IMR-90 (cell line): ENCODE results near the gene HMGN2. TPM values are rescaled to one million over a fixed set of nuclear protein-coding genes. Genes with fewer than 3 reads are reported as not detected.

Experiments used
- ATAC-seq: fragments of 200-7000 bp; cut with Tn5 transposase; 2 replicates; pipeline ENCODE4 v1.9.1; 2020; ENCODE audit warnings: low read depth, mild to moderate bottlenecking, moderate library complexity
- BruUV-seq: library from RNA; stranded (reverse); fragments of 400-500 nt; replicated peaks from 2 replicates; lab custom pipeline; 2021; lab: Mats Ljungman, UMichigan
- CTCF ChIA-PET: fragments of 300-600 bp; formaldehyde crosslinking; extraction: SDS; loops from one replicate; lab custom pipeline; 2021; ENCODE audit warnings: antibody characterized with exemption; lab: Yijun Ruan, JAX
- POLR2A ChIA-PET: fragments of 300-600 bp; sonication (Branson Sonifier 250); formaldehyde crosslinking; loops from one replicate; lab custom pipeline; 2022; ENCODE audit warnings: antibody characterized with exemption; ENCODE audit not compliant: unreplicated experiment; lab: Charles Lee
- DNase-seq: peaks from one replicate; pipeline ENCODE4 v3.0.0; 2013
- H2AFZ ChIP-seq: replicated peaks from 2 replicates; pipeline ENCODE3; 2013; ENCODE audit warnings: low read length, mild to moderate bottlenecking; ENCODE audit not compliant: poor library complexity
- H2AK5ac ChIP-seq: 2 replicates; pipeline ENCODE4 v1.6.1; 2013; ENCODE audit warnings: low read depth, low read length, inconsistent platforms
- H2AK9ac ChIP-seq: replicated peaks from 2 replicates; pipeline ENCODE3; 2013; ENCODE audit warnings: mild to moderate bottlenecking, low read depth, low read length, moderate library complexity; ENCODE audit not compliant: poor library complexity
- H2BK120ac ChIP-seq: 2 replicates; pipeline ENCODE4 v1.6.1; 2013; ENCODE audit warnings: low read depth, low read length, inconsistent platforms
- H2BK15ac ChIP-seq: 3 replicates; pipeline ENCODE4 v1.6.1; 2013; ENCODE audit warnings: low read depth, low read length, inconsistent platforms
- H2BK20ac ChIP-seq: 2 replicates; pipeline ENCODE4 v1.6.1; 2013; ENCODE audit warnings: low read depth, mild to moderate bottlenecking, inconsistent platforms, low read length, moderate library complexity
- H2BK5ac ChIP-seq: 2 replicates; pipeline ENCODE4 v1.6.1; 2013; ENCODE audit warnings: mild to moderate bottlenecking, low read depth, low read length, inconsistent platforms; ENCODE audit not compliant: poor library complexity, severe bottlenecking
- H3K14ac ChIP-seq: replicated peaks from 2 replicates; pipeline ENCODE4 v1.6.1; 2013; ENCODE audit warnings: low read depth, low read length, inconsistent platforms
- H3K18ac ChIP-seq: 2 replicates; pipeline ENCODE4 v1.6.1; 2013; ENCODE audit warnings: low read depth, low read length, control low read depth
- H3K23ac ChIP-seq: 2 replicates; pipeline ENCODE4 v1.6.1; 2013; ENCODE audit warnings: low read depth, low read length, inconsistent platforms
- H3K27ac ChIP-seq: 2 replicates; pipeline ENCODE4 v1.5.1; 2013; ENCODE audit warnings: mild to moderate bottlenecking, control low read depth, low read length; ENCODE audit not compliant: insufficient read depth
- H3K27me3 ChIP-seq: 2 replicates; pipeline ENCODE4 v1.6.1; 2013; ENCODE audit warnings: low read length; ENCODE audit not compliant: control insufficient read depth, insufficient read depth
- H3K36me3 ChIP-seq: 2 replicates; pipeline ENCODE4 v1.6.1; 2013; ENCODE audit warnings: low read length, mixed read lengths; ENCODE audit not compliant: control insufficient read depth, insufficient read depth
- H3K4ac ChIP-seq: 2 replicates; pipeline ENCODE4 v1.6.1; 2013; ENCODE audit warnings: low read depth, low read length, inconsistent platforms
- H3K4me1 ChIP-seq: 2 replicates; pipeline ENCODE4 v1.6.1; 2013; ENCODE audit warnings: low read length, mixed read lengths; ENCODE audit not compliant: control insufficient read depth, insufficient read depth
- H3K4me2 ChIP-seq: 2 replicates; pipeline ENCODE4 v1.6.1; 2013; ENCODE audit warnings: low read depth, mild to moderate bottlenecking, control low read depth, low read length, moderate library complexity
- H3K4me3 ChIP-seq: 2 replicates; pipeline ENCODE4 v1.5.1; 2013; ENCODE audit warnings: low read depth, mild to moderate bottlenecking, control low read depth, low read length, moderate library complexity; ENCODE audit not compliant: insufficient read depth
- H3K56ac ChIP-seq: 2 replicates; pipeline ENCODE4 v1.6.1; 2013; ENCODE audit warnings: low read length, inconsistent platforms; ENCODE audit not compliant: insufficient read depth; ENCODE audit errors: extremely low read depth
- H3K79me1 ChIP-seq, 2 experiments: 2 replicates each; pipeline ENCODE4 v1.6.1; 2013; ENCODE audit warnings: low read length in 2 of 2, inconsistent platforms in 1 of 2, low read depth in 1 of 2
- H3K9ac ChIP-seq: 2 replicates; pipeline ENCODE4 v1.6.1; 2013; ENCODE audit warnings: low read depth, low read length, control low read depth
- H3K9me1 ChIP-seq: 2 replicates; pipeline ENCODE4 v1.6.1; 2013; ENCODE audit warnings: low read length, inconsistent platforms; ENCODE audit not compliant: insufficient read depth
- H3K9me3 ChIP-seq: 2 replicates; pipeline ENCODE4 v1.6.1; 2013; ENCODE audit warnings: low read length; ENCODE audit not compliant: control insufficient read depth, insufficient read depth
- H4K20me1 ChIP-seq: 2 replicates; pipeline ENCODE4 v1.6.1; 2013; ENCODE audit warnings: low read length, inconsistent platforms; ENCODE audit not compliant: insufficient read depth
- H4K5ac ChIP-seq: 2 replicates; pipeline ENCODE4 v1.6.1; 2013; ENCODE audit warnings: mild to moderate bottlenecking, low read depth, low read length, control low read depth
- H4K8ac ChIP-seq, 2 experiments: 2 replicates each; pipeline ENCODE4 v1.6.1; 2013; ENCODE audit warnings: low read depth in 2 of 2, low read length in 2 of 2, control low read depth in 1 of 2, inconsistent platforms in 1 of 2
- H4K91ac ChIP-seq: 2 replicates; pipeline ENCODE4 v1.6.1; 2013; ENCODE audit warnings: low read depth, low read length, inconsistent platforms; ENCODE audit not compliant: insufficient read depth
- BHLHE40 ChIP-seq: fragments of 150-350 bp; IDR thresholded peaks from 2 replicates; pipeline ENCODE4 v1.6.1; 2016; ENCODE audit warnings: mild to moderate bottlenecking, low read depth, low read length
- CEBPB ChIP-seq: IDR thresholded peaks from 2 replicates; pipeline ENCODE4 v1.6.1; 2012; ENCODE audit warnings: low read depth, low read length, improper control_type of control experiment
- CHD1 ChIP-seq: IDR thresholded peaks from 2 replicates; pipeline ENCODE4 v1.6.1; 2012; ENCODE audit warnings: low read depth, low read length, improper control_type of control experiment
- CTCF ChIP-seq: conservative IDR thresholded peaks from 2 replicates; pipeline ENCODE4 v1.5.1; 2012; ENCODE audit warnings: mild to moderate bottlenecking, low read depth, low read length, improper control_type of control experiment
- ELK1 ChIP-seq: fragments of 150-350 bp; IDR thresholded peaks from 2 replicates; pipeline ENCODE4 v1.6.1; 2016; ENCODE audit warnings: low read depth, mild to moderate bottlenecking, low read length, moderate library complexity, borderline replicate concordance
- FOS ChIP-seq: fragments of 150-350 bp; IDR thresholded peaks from 2 replicates; pipeline ENCODE4 v1.6.1; 2016; ENCODE audit warnings: low read depth, low read length
- MAFK ChIP-seq: IDR thresholded peaks from 2 replicates; pipeline ENCODE4 v1.6.1; 2012; ENCODE audit warnings: low read depth, low read length, improper control_type of control experiment
- MAZ ChIP-seq: IDR thresholded peaks from 2 replicates; pipeline ENCODE4 v1.6.1; 2012; ENCODE audit warnings: low read depth, mild to moderate bottlenecking, low read length, improper control_type of control experiment, moderate library complexity, borderline replicate concordance
- MXI1 ChIP-seq: IDR thresholded peaks from 2 replicates; pipeline ENCODE4 v1.6.1; 2012; ENCODE audit warnings: low read depth, mild to moderate bottlenecking, low read length, moderate library complexity, borderline replicate concordance
- NFE2L2 ChIP-seq: fragments of 150-350 bp; IDR thresholded peaks from 2 replicates; pipeline ENCODE4 v1.6.1; 2016; ENCODE audit warnings: low read depth, mild to moderate bottlenecking, low read length
- POLR2A ChIP-seq: IDR thresholded peaks from 2 replicates; pipeline ENCODE4 v1.6.1; 2012; ENCODE audit warnings: mild to moderate bottlenecking, low read depth, low read length
- RAD21 ChIP-seq: IDR thresholded peaks from 2 replicates; pipeline ENCODE4 v1.6.1; 2012; ENCODE audit warnings: low read length, improper control_type of control experiment
- RCOR1 ChIP-seq: IDR thresholded peaks from 2 replicates; pipeline ENCODE4 v1.6.1; 2012; ENCODE audit warnings: mild to moderate bottlenecking, low read length, improper control_type of control experiment; ENCODE audit not compliant: insufficient replicate concordance
- RFX5 ChIP-seq: IDR thresholded peaks from 2 replicates; pipeline ENCODE4 v1.8.0; 2012; ENCODE audit warnings: low read depth, mild to moderate bottlenecking, low read length, moderate library complexity
- SMC3 ChIP-seq: fragments of 150-350 bp; IDR thresholded peaks from 2 replicates; pipeline ENCODE4 v1.6.1; 2016; ENCODE audit warnings: low read depth, mild to moderate bottlenecking, antibody characterized with exemption, low read length, moderate library complexity
- USF2 ChIP-seq: fragments of 150-350 bp; IDR thresholded peaks from 2 replicates; pipeline ENCODE4 v1.6.1; 2017; ENCODE audit warnings: mild to moderate bottlenecking, antibody characterized with exemption, low read length, low read depth
- WGBS, 2 experiments: methylation state at CpG; one replicate each; pipeline versions ENCODE4 v1.1.5 to v1.1.7; 2013; ENCODE audit warnings: missing lambda C conversion rate in 2 of 2; ENCODE audit not compliant: insufficient read length in 1 of 2; ENCODE audit errors: extremely low coverage in 2 of 2; 5-methylcytosine and 5-hydroxymethylcytosine counted together
- dilution Hi-C: fragments of 300-500 bp; cut with HindIII; formaldehyde crosslinking; loops from one replicate; pipeline ENCODE4 v1.14.3; 2018; ENCODE audit warnings: low sequenced_read_pairs; ENCODE audit not compliant: unreplicated experiment
- in situ Hi-C: fragments of 300-500 bp; cut with MboI; formaldehyde crosslinking; loops from 3 replicates; pipeline ENCODE4 v1.14.3; 2019; ENCODE audit warnings: low sequenced_read_pairs, inconsistent platforms, mixed read lengths
- intact Hi-C: fragments of 100-400 bp; cut with micrococcal nuclease; formaldehyde crosslinking; loops from 2 replicates; pipeline ENCODE4 v1.10.0; 2022
- polyA plus RNA-seq, 3 experiments: library from polyadenylated mRNA; depleted of rRNA; stranded (reverse); fragments of >200 nt; gene quantifications; 2 replicates each; pipeline ENCODE4 v1.2.3, GENCODE V29; 2012; ENCODE audit warnings: low replicate concordance in 1 of 3
- total RNA-seq: library from RNA; depleted of rRNA; stranded (reverse); fragments of >200 nt; gene quantifications from 2 replicates; pipeline ENCODE4 v1.2.3, GENCODE V29; 2012

The HMGN2 gene
- total and polyA plus RNA-seq, 2 of the 4 experiments (the other 2 are of a cell fraction): 367 to 505 TPM

GRCh38 chr1:26474818-26475217 lies 2.6 kb downstream of the HMGN2 start:
- peaks cover 20% of the 10 kb centered on the region for H3K36me3 ChIP-seq
- no peak overlapping the region for H2AK9ac ChIP-seq
- no peaks in the 10 kb centered on the region for H3K27me3 ChIP-seq
- H4K91ac ChIP-seq: no peak overlapping the region
- no peak overlapping the region for H3K4me2 ChIP-seq
- CTCF ChIA-PET: interaction anchor here (0.6 kb wide), 1 partner anchor 337 kb away, joined by 3 read pairs; no protein-coding TSS in a partner anchor
- H3K27ac ChIP-seq: no peak overlapping the region
- in situ Hi-C loops: no loop called here
- dilution Hi-C loops: no loop called here
- WGBS, 2 experiments: no CpG with 5 or more reads among the region's 1 CpG
- ATAC-seq: no peak
- no peak overlapping the region for H3K14ac ChIP-seq
- no peak overlapping the region for H2BK5ac ChIP-seq
- H2BK120ac ChIP-seq: no peak overlapping the region
- no peak overlapping the region for H3K23ac ChIP-seq
- no peak overlapping the region for H3K4ac ChIP-seq
- no TSS peak for BruUV-seq
- peaks cover 15 to 57% of the 10 kb centered on the region in 2 experiments for H3K79me1 ChIP-seq
- H4K20me1 ChIP-seq: peaks cover 38% of the 10 kb centered on the region
- H3K56ac ChIP-seq: no peak overlapping the region
- no peak overlapping the region for H2BK20ac ChIP-seq
- H2AK5ac ChIP-seq: no peak overlapping the region
- no peak for TF ChIP-seq CEBPB
- TF ChIP-seq POLR2A: no peak
- TF ChIP-seq NFE2L2: no peak
- no peak for TF ChIP-seq CHD1
- TF ChIP-seq MAFK: no peak
- no peak for TF ChIP-seq MXI1
- TF ChIP-seq MAZ: no peak
- TF ChIP-seq RAD21: no peak
- TF ChIP-seq SMC3: no peak
- TF ChIP-seq RCOR1: no peak
- no peak for TF ChIP-seq CTCF
- no peak for TF ChIP-seq FOS
- no peak for TF ChIP-seq RFX5
- TF ChIP-seq USF2: no peak
- no peak for TF ChIP-seq BHLHE40
- TF ChIP-seq ELK1: no peak
- peaks cover 7% of the 10 kb centered on the region for H3K4me1 ChIP-seq
- no peak overlapping the region for H3K18ac ChIP-seq
- no peak overlapping the region for H2AFZ ChIP-seq
- H3K4me3 ChIP-seq: no peak overlapping the region
- DNase-seq: no peak
- no peak overlapping the region for H4K5ac ChIP-seq
- H3K9ac ChIP-seq: no peak overlapping the region
- no peaks in the 10 kb centered on the region for H3K9me3 ChIP-seq
- no peak overlapping the region for H2BK15ac ChIP-seq
- intact Hi-C loops: no loop called here
- H3K9me1 ChIP-seq: peaks cover 14% of the 10 kb centered on the region
- no peak overlapping the region for H4K8ac ChIP-seq
- POLR2A ChIA-PET: no interaction called here
